SK-N-MC (cell line): ENCODE data around the gene OR10H3.

Experiments used
- EZH2 ChIP-seq: fragments of 200-600 bp; sonication (generic); IDR thresholded peaks from one replicate; pipeline ENCODE4 v1.6.1; 2017; ENCODE audit warnings: antibody characterized with exemption
- FOXP2 ChIP-seq: optimal IDR thresholded peaks from 2 replicates; pipeline ENCODE3; 2011; ENCODE audit warnings: mild to moderate bottlenecking, moderate library complexity; ENCODE audit not compliant: insufficient read depth; ENCODE audit errors: extremely low read length, control extremely low read depth
- POLR2AphosphoS5 ChIP-seq: IDR thresholded peaks from 2 replicates; pipeline ENCODE4 v1.6.1; 2012; ENCODE audit warnings: mild to moderate bottlenecking, low read depth, low read length, borderline replicate concordance

GRCh38 chr19:15727724-15728123 lies 10.1 kb upstream of the OR10H3 start, which contains the start of gene OR10H2:
- TF ChIP-seq FOXP2, result no peak
- TF ChIP-seq EZH2, result no peak
- no peak for TF ChIP-seq POLR2AphosphoS5
